ENCODE data around the gene GALR3. TPM values are rescaled to one million over a fixed set of nuclear protein-coding genes. Genes with fewer than 3 reads are reported as not detected.

GALR3 gene
- total RNA-seq, 3 donors from 2014 or later = not detected

GRCh38 chr22:37822079-37822833 is 926 bp upstream of the GALR3 start:
- no peak overlapping the region for H3K4me3 ChIP-seq
- H3K4me1 ChIP-seq (ENCODE audit: low read depth) = peaks cover 18% of the 10 kb centered on the region
- ATAC-seq = no peak
- DNase-seq = no peak
- no peak for TF ChIP-seq CTCF (IDR thresholded peaks at IDR 0.05)
- intact Hi-C loops (cut with DNase I, micrococcal nuclease) = no loop called here
- H3K36me3 ChIP-seq (ENCODE audit: low read depth) = no peaks in the 10 kb centered on the region
- H3K9me3 ChIP-seq = no peaks in the 10 kb centered on the region

GRCh38 chr22:37824674-37825641 is 1.8 kb downstream of the GALR3 start:
- no peak for TF ChIP-seq CTCF (IDR thresholded peaks at IDR 0.05)
- Histone ChIP-seq H3K9me3 (no peaks in the 10 kb centered on the region), H3K4me1 (ENCODE audit: low read depth) (peaks cover 2% of the 10 kb centered on the region), H3K36me3 (ENCODE audit: low read depth) (no peaks in the 10 kb centered on the region), H3K4me3 (no peak overlapping the region)
- intact Hi-C loops (cut with DNase I, micrococcal nuclease) = no loop called here
- ATAC-seq = peak; percentile 81
- peak in 1 of 3 donors; percentile 67 for DNase-seq

GRCh38 chr22:37827056-37827455 is 3.9 kb downstream of the GALR3 start:
- Histone ChIP-seq H3K4me3 (no peak overlapping the region), H3K4me1 (ENCODE audit: low read depth) (peaks cover 2% of the 10 kb centered on the region), H3K36me3 (ENCODE audit: low read depth) (peaks cover 5% of the 10 kb centered on the region), H3K9me3 (no peaks in the 10 kb centered on the region)
- intact Hi-C loops (cut with DNase I, micrococcal nuclease) = no loop called here
- ATAC-seq (no peak), DNase-seq (no peak)
- TF ChIP-seq CTCF (IDR thresholded peaks at IDR 0.05) = no peak

- DNase-seq = no peak
- intact Hi-C loops (cut with DNase I, micrococcal nuclease) = no loop called here
- Histone ChIP-seq H3K36me3 (ENCODE audit: low read depth) (peaks cover 15% of the 10 kb centered on the region), H3K4me3 (no peak overlapping the region), H3K4me1 (ENCODE audit: low read depth) (no peaks in the 10 kb centered on the region), H3K9me3 (no peaks in the 10 kb centered on the region)
- no peak for TF ChIP-seq CTCF (IDR thresholded peaks at IDR 0.05)
- ATAC-seq = no peak
Measured at GRCh38 chr22:37830093-37830842, 7.1 kb downstream of the GALR3 start.

GRCh38 chr22:37831472-37831871 is 8.3 kb downstream of the GALR3 start:
- H3K9me3 ChIP-seq = no peaks in the 10 kb centered on the region
- H3K4me1 ChIP-seq (ENCODE audit: low read depth) = no peaks in the 10 kb centered on the region
- no peak for TF ChIP-seq CTCF (IDR thresholded peaks at IDR 0.05)
- DNase-seq (no peak), ATAC-seq (no peak)
- H3K36me3 ChIP-seq (ENCODE audit: low read depth) = peaks cover 15% of the 10 kb centered on the region
- H3K4me3 ChIP-seq = no peak overlapping the region
- intact Hi-C loops (cut with DNase I, micrococcal nuclease) = no loop called here

Data from mucosa of descending colon (tissue), 3 donors.